HEK293T (cell line): Measurements from ENCODE around the gene SSH2.

ENCODE experiments used
- CTCF ChIA-PET: fragments of 350-600 bp; formaldehyde crosslinking; extraction: SDS; loops from one replicate; lab custom pipeline; 2021; ENCODE audit warnings: antibody characterized with exemption, inconsistent platforms; lab: Yijun Ruan, JAX
- POLR2A ChIA-PET: fragments of 350-600 bp; formaldehyde crosslinking; extraction: SDS; loops from one replicate; lab custom pipeline; 2020; ENCODE audit warnings: antibody characterized with exemption, inconsistent platforms; lab: Yijun Ruan, JAX
- DNase-seq: peaks from one replicate; pipeline ENCODE4 v3.0.0; 2012; ENCODE audit warnings: mixed read lengths; ENCODE audit errors: extremely low spot score
- ARNT ChIP-seq: fragments of 450-650 bp; IDR thresholded peaks from 2 replicates; pipeline ENCODE4 v1.6.1; 2017; ENCODE audit warnings: mild to moderate bottlenecking
- BHLHE40 ChIP-seq: fragments of 450-650 bp; IDR thresholded peaks from 2 replicates; pipeline ENCODE4 v1.6.1; 2016; ENCODE audit warnings: mild to moderate bottlenecking, moderate library complexity, borderline replicate concordance
- CTBP1 ChIP-seq: fragments of 450-650 bp; IDR thresholded peaks from 2 replicates; pipeline ENCODE4 v1.6.1; 2016; ENCODE audit warnings: borderline replicate concordance
- ELF4 ChIP-seq: fragments of 450-650 bp; IDR thresholded peaks from 2 replicates; pipeline ENCODE4 v1.6.1; 2017; ENCODE audit warnings: antibody characterized with exemption
- FOXA1 ChIP-seq: fragments of 450-650 bp; IDR thresholded peaks from 2 replicates; pipeline ENCODE4 v1.6.1; 2016; ENCODE audit warnings: mild to moderate bottlenecking
- FOXK2 ChIP-seq: fragments of 450-650 bp; IDR thresholded peaks from 2 replicates; pipeline ENCODE4 v1.6.1; 2016; ENCODE audit warnings: mild to moderate bottlenecking
- FOXM1 ChIP-seq: fragments of 450-650 bp; IDR thresholded peaks from 2 replicates; pipeline ENCODE4 v1.6.1; 2017; ENCODE audit warnings: mild to moderate bottlenecking, borderline replicate concordance
- HDGF ChIP-seq: fragments of 450-650 bp; IDR thresholded peaks from 2 replicates; pipeline ENCODE4 v1.6.1; 2017; ENCODE audit warnings: antibody characterized with exemption, borderline replicate concordance
- L3MBTL2 ChIP-seq: fragments of 450-650 bp; conservative IDR thresholded peaks from 2 replicates; pipeline ENCODE4 v1.6.1; 2016; ENCODE audit warnings: mild to moderate bottlenecking
- LEF1 ChIP-seq: fragments of 450-650 bp; IDR thresholded peaks from 2 replicates; pipeline ENCODE4 v1.6.1; 2017; ENCODE audit warnings: mild to moderate bottlenecking, borderline replicate concordance
- NFRKB ChIP-seq: fragments of 450-650 bp; IDR thresholded peaks from 2 replicates; pipeline ENCODE4 v1.6.1; 2016; ENCODE audit warnings: mild to moderate bottlenecking, moderate library complexity
- SP1 ChIP-seq: fragments of 450-650 bp; IDR thresholded peaks from 2 replicates; pipeline ENCODE4 v1.6.1; 2017
- SUZ12 ChIP-seq: fragments of 450-650 bp; IDR thresholded peaks from 2 replicates; pipeline ENCODE4 v1.6.1; 2016; ENCODE audit warnings: mild to moderate bottlenecking
- TARDBP ChIP-seq: fragments of 450-650 bp; IDR thresholded peaks from 2 replicates; pipeline ENCODE4 v1.6.1; 2016
- ZNF384 ChIP-seq: fragments of 450-650 bp; IDR thresholded peaks from 2 replicates; pipeline ENCODE4 v1.6.1; 2016
- TF ChIP-seq, protein P1 (sequence below): fragments of 450-650 bp; IDR thresholded peaks from 2 replicates; pipeline ENCODE4 v1.6.1; 2016

SSH2 gene

DNA sequence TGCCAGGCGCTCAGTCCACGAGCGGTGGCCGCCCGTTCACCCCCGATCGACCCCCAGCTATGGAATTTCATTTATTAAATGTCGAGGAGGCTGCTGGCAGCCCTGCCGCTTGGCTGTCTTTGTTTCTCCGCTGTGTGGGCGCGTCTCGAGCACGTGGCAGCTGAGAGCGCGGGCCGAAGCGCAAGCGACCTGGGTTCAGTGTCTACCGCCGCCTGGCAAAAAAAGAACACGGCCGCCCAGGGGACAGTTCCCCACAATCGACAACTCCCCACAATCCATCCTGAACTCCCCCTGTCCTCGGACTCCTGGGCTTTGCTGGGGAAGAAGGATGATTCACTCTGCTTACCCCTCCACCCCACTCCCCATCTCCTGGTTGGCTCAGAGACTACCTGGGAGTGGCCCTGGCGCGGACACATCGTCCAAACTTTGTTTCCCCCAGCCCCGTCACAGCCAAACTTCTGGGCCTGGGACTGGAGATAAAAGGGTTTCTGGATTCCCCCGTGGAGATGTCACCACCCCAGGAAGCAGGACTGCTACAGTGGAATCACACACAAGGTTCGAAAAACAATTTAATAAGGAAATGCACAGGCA lies 338.8 kb downstream of the SSH2 start:
- CTCF ChIA-PET: interaction anchor here (0.6 to 3.0 kb wide), 14 partner anchors 10 to 371 kb away, joined by 3 to 26 read pairs (median 4); partner anchors contain the start of genes ABHD15 and CORO6
- TF ChIP-seq L3MBTL2 (peak; percentile 95), ELF4 (no peak)
- DNase-seq: no peak

DNA sequence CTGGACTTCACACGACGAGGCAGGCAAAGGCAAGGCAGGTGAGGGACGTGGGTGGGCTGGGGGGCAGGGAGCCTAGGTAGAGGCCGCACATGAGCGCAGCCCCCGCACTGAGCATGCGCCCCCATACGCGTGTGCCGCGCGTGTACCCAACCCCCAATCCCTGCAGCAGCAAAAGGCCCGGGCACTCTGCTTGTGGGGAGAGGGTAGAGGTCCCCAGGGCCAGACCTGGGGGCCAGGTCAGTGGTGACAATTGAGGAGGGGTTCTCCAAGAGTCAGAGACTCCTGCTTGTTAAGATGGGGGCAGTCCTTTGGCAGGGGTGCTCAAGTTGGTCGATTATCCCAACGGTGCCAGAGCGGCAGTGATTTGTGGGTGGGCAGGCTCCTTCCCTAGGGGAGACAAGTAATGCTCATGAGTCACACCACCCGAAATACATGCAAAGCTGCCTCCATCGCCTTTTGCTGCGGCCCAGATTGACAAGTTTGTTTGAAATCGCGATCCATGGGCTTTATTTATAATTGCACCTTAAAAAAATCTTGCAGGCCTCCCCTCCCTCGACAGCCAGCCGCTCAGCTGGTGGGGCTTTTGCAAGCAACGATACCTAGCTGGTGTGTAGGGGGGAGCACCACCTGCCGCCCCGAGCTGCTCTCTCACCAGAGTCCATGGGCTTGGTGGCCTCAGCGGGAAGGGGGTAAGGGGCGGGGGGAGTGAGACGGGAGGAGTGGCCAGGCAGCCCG lies 339.4 kb downstream of the SSH2 start:
- CTCF ChIA-PET: interaction anchor here (0.6 to 3.0 kb wide), 7 partner anchors 10 to 341 kb away, joined by 3 to 26 read pairs (median 5); no protein-coding TSS in a partner anchor
- no peak for DNase-seq
- POLR2A ChIA-PET: interaction anchor here (0.7 to 3.0 kb wide), 9 partner anchors 9 to 641 kb away, joined by 3 to 32 read pairs (median 6); partner anchors contain the start of genes ABHD15, CORO6, SSH2 and TP53I13
- TF ChIP-seq BHLHE40: no peak
- TF ChIP-seq L3MBTL2: no peak
- TF ChIP-seq HDGF: no peak
- TF ChIP-seq ZNF384: no peak
- no peak for TF ChIP-seq NFRKB
- no peak for TF ChIP-seq ELF4
- TF ChIP-seq TARDBP: no peak
- TF ChIP-seq SP1: no peak
- no peak for TF ChIP-seq LEF1
- TF ChIP-seq SUZ12: no peak
- TF ChIP-seq ARNT: no peak
- TF ChIP-seq, protein P1, sequence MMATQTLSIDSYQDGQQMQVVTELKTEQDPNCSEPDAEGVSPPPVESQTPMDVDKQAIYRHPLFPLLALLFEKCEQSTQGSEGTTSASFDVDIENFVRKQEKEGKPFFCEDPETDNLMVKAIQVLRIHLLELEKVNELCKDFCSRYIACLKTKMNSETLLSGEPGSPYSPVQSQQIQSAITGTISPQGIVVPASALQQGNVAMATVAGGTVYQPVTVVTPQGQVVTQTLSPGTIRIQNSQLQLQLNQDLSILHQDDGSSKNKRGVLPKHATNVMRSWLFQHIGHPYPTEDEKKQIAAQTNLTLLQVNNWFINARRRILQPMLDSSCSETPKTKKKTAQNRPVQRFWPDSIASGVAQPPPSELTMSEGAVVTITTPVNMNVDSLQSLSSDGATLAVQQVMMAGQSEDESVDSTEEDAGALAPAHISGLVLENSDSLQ: no peak
- no peak for TF ChIP-seq FOXA1
- no peak for TF ChIP-seq FOXK2
- TF ChIP-seq CTBP1: no peak

More for the DNA sequence above, 338.8 kb downstream of the SSH2 start:
- POLR2A ChIA-PET: interaction anchor here (0.7 to 3.0 kb wide), 13 partner anchors 7 to 641 kb away, joined by 3 to 32 read pairs (median 6); partner anchors contain the start of genes ABHD15, CORO6, SSH2 and TP53I13

DNA sequence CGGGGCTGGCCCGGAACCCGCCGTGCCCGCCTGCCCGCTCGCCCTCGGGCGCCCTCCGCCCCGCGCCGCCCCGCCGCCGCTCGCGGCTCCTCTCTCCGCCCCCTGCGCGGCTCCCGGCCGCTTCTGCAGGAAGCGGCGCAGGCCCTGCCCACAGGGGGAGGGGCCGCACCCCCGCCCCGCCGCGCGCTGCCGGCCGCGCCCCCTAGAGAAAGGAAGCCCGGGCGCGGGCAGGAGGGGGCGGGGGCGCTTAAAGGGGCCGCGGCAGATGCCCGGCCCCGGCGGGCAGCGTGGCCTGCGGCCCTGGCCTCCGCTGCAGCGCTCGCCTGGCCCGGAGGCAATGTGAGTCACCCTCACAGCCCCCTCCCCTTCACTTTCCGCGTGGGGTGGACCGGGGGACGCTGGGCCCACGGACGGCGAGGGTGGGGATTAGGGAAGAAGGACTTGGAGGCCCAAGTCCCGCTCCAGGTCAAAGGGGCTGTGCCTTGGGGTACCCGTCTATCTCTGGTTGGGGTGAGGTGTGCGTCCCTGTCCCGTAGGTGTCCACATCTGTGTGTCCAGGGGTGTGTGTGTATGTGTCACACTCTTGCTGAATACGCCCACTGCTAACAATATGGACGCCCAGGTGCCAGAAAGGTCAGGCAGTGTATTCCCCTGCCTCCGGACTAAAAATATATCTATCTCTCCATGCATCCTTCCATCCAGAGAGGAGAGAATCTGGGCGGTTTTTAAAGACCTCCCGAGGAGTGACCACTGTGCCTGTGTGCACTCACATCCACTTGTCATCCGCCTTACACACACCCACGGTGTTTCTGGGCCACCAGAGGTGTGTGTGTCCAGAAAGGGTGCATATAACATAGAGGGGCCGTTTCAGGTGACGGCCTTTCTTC lies 340.3 kb downstream of the SSH2 start, which contains the start of gene GIT1:
TSS of gene GIT1 (minus strand) at position 125 of the 887 bp plus-strand sequence. CDS start 270 bp downstream, outside the sequence.
- peak; percentile 80 for DNase-seq
- TF ChIP-seq SUZ12 (no peak), LEF1 (no peak), FOXM1 (peak; percentile 53; the same call in 1 of the 2 replicates)
- POLR2A ChIA-PET: interaction anchor here (1.1 kb wide), 2 partner anchors 8 to 27 kb away, joined by 4 to 9 read pairs; no protein-coding TSS in a partner anchor
- CTCF ChIA-PET: interaction anchor here (0.6 to 2.4 kb wide), 3 partner anchors 27 to 862 kb away, joined by 4 to 12 read pairs (median 5); no protein-coding TSS in a partner anchor

DNA sequence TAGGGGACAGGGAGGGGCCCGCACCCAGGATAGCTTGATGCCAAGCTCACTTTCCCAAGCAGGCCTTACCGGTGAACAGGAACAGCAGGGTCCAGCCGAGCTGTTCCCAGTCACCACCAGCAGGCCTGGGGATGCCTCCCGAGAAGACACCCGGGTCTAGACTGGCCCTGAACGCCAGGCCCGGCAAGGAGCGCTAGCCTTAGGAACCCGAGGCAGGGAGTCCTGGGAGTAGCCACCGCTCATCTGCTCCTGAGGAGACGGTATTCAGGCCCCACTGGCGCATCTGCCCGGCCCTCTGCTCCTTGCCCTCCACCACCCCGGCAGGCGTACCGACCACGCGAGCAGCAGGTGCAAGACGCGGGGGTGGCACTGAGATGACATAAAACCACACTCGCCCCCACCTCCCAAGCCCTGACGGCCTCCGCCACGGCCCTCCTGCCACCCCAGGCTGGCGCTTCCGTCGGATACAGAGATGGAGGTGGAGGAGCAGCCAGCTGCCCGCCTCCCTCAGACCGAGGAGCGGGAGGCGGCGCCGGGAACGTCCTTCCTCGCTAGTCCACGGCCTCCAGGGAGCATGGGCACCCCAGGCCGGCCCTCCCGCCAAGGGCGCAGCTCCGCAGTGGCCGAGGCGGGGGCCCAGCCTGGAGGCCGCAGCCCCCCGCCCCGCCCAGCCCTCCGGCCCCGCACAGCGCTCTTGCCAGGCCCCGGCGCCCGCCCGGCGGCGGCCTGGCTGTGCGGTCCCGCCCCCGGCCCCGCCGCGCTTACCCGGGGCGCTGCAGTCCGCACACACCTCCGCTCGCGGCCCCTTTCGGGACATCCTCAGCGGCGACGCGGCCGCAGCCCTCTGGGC lies 341.2 kb downstream of the SSH2 start:
- no peak for TF ChIP-seq BHLHE40
- no peak for TF ChIP-seq ELF4
- no peak for TF ChIP-seq CTBP1
- no peak for TF ChIP-seq LEF1
- no peak for TF ChIP-seq TARDBP
- TF ChIP-seq FOXA1: no peak
- no peak for TF ChIP-seq NFRKB
- TF ChIP-seq FOXK2: no peak
- no peak for TF ChIP-seq HDGF
- no peak for TF ChIP-seq SUZ12
- no peak for TF ChIP-seq SP1
- TF ChIP-seq, protein P1: no peak
- TF ChIP-seq L3MBTL2: no peak
- no peak for TF ChIP-seq FOXM1
- no peak for TF ChIP-seq ZNF384
- no peak for TF ChIP-seq ARNT
- ChIA-PET CTCF (interaction anchor here (0.6 to 1.2 kb wide), 5 partner anchors 9 to 861 kb away, joined by 3 to 4 read pairs (median 3); partner anchors contain the start of gene ABHD15), POLR2A (interaction anchor here (1.4 to 2.3 kb wide), 3 partner anchors 19 to 34 kb away, joined by 7 to 8 read pairs (median 7); partner anchors contain the start of genes ABHD15, CORO6 and TP53I13)
- no peak for DNase-seq

DNA sequence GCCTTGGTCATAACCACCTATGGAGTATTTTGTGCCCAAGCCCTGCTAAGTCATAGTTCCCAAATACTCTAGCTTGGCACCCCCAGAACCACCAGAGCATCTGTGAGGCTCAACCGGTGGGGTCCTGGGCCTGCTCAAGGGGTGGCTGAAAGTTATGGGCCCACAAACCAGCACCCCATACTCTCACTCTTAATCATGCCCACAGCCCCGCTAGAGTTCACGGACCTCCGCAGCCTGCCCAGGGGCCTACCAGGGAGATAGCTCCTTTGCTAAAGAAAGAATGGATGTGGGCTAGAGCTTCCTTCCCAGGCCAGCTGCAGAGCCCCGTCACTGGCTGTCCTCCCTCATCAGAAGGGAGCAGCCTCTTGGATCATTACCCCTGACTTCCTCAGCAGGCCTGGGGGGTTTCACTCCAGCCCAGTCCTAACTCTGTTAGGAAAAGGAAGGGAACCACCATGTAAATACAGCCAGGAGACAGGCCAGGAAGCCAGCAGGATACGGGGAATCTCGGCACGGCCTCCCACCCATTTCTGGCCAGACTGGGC lies 341.9 kb downstream of the SSH2 start:
- ChIA-PET CTCF (interaction anchor here (0.7 to 1.2 kb wide), 5 partner anchors 9 to 218 kb away, joined by 3 to 4 read pairs (median 3); partner anchors contain the start of gene ABHD15), POLR2A (interaction anchor here (1.4 to 2.3 kb wide), 3 partner anchors 18 to 35 kb away, joined by 7 to 8 read pairs (median 7); partner anchors contain the start of genes ABHD15, CORO6 and TP53I13)
- TF ChIP-seq, protein P1: no peak
- TF ChIP-seq LEF1 (no peak), SP1 (no peak), ARNT (no peak), FOXK2 (no peak), ELF4 (no peak), FOXA1 (no peak), SUZ12 (no peak), TARDBP (no peak), NFRKB (no peak)
- no peak for DNase-seq
